GM12873 (cell line): ENCODE measurements around the gene AADAC.

ENCODE experiments used
- CTCF ChIP-seq: IDR thresholded peaks from 2 replicates; pipeline ENCODE4 v1.5.1; 2012; ENCODE audit warnings: low read depth, mild to moderate bottlenecking, moderate library complexity, low read length, control low read depth; ENCODE audit not compliant: insufficient read depth; ENCODE audit errors: missing control alignments

AADAC gene

DNA sequence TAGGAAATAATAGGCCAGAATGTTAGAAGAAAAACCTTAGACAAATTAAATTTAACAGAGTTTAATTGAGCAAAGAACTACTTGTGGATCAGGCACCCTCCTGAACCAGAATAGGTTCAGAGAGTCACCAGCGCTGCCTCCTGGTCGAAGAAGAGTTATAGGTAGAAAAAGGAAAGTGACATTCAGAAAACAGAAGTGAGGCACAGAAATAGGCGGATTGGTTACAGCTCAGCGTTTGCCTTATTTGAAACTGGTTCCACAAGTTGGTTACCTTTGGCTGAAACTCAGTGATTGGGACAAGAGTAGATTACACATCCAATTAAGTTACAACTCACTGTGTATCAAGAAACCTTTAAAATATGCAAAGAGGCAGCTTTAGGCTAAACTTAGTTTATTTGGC is 4.4 kb downstream of the AADAC start:
- no peak for TF ChIP-seq CTCF

DNA sequence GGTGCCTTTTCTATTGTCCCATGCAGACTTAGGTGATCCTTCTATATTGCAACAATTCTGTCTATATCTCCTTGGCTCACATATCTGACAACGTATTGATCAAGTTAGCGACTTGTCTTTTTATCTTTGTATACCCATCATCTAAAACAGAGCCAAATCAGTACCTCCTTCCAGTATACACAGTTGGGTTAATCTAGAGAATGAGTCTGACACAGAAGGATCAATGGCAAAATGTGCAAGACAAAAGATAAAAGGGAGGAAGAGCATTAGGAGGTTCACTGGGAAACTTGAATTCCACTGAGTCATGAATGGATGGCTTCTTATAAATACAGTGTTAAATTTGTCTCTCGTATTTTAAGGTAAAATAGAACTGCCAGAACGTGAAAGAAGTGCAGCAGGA is 6.0 kb downstream of the AADAC start:
- TF ChIP-seq CTCF = no peak

- no peak for TF ChIP-seq CTCF
These were observed 13.9 kb downstream of the AADAC start for GRCh38 chr3:151827816-151828215.

GRCh38 chr3:151835751-151836525 is 22.0 kb downstream of the AADAC start:
- TF ChIP-seq CTCF = no peak

DNA sequence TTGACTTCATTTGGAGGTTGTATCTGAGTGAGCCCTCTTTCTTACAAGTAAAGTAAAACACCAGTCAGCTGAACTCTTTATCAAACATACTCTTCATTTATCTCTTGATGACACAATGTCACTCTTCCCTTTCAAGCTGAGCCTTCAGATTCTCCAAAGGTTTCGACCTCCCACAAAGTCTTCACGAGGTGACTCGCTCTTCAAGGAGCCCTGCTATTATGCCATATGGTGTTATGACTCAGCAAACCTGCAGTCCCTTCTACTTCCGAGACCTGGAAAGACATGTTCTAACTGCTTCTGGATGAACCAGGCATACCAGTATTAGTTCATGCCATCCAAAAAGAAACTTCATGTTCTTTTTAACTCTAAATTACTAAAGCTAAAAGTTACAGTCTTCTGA is 23.1 kb downstream of the AADAC start:
- no peak for TF ChIP-seq CTCF

DNA sequence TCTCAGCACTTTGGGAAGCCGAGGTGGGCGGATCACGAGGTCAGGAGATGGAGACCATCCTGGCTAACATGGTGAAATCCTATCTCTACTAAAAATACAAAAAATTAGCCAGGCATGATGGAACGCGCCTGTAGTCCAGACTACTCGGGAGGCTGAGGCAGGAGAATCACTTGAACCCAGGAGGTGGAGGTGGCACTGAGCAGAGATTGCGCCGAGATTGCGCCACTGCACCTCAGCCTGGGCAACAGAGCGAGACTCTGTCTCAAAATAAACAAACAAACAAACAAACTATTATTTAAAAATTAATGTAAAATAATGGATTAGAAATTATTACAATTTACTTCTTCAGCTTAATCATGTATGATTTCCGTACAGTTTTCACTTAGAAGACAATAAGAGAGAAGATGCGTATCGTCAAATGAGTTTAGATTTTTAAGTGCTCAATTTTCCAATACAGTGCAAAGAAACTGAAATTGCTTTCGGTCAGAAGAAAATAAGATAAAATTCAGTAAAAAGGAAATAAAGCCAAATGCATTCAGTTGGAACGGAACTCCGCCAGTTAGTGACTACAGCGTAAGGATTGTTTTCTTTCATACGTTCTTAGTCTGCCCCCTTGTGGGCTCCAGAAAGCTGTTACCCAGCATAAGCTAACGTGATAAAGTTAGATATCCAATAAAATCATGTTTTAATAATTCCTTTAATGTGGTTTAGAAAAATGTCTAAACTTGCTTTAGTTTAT is 24.8 kb downstream of the AADAC start:
- peak; percentile 69 for TF ChIP-seq CTCF

DNA sequence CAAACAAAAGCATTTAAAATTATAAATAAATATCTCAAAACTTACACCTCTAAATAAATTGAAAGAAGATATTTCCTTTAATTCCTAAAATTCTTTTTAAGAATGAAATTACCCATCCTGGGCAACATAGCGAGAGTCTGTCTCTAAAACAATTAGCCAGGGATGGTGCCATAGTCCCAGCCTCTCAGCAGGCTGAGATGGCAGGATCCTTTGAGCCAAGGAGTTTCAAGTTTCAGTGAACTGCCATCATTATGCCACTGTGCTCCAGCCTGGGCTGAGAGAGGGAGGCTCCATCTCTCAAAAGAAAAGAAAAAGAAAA is 25.4 kb downstream of the AADAC start:
- no peak for TF ChIP-seq CTCF
